HepG2 (cell line): ENCODE data around the gene PNLIPRP1. TPM values are rescaled to one million over a fixed set of nuclear protein-coding genes. Genes with fewer than 3 reads are reported as not detected.

ENCODE experiments used
- ATAC-seq: fragments of 200-7000 bp; cut with Tn5 transposase; 3 replicates; pipeline ENCODE4 v1.9.1; 2020; ENCODE audit warnings: mild to moderate bottlenecking, moderate library complexity
- BruUV-seq: library from RNA; stranded (reverse); fragments of 400-500 nt; replicated peaks from 2 replicates; lab custom pipeline; 2021; lab: Mats Ljungman, UMichigan
- CTCF ChIA-PET: fragments of 300-600 bp; formaldehyde crosslinking; extraction: SDS; loops from one replicate; lab custom pipeline; 2021; ENCODE audit warnings: low total read pairs, inconsistent platforms, low intra/inter-chr PET ratio; lab: Yijun Ruan, JAX
- POLR2A ChIA-PET: fragments of 350-600 bp; sonication (Branson Sonifier 250); formaldehyde crosslinking; loops from one replicate; lab custom pipeline; 2020; ENCODE audit warnings: antibody characterized with exemption, inconsistent platforms; lab: Yijun Ruan, JAX
- DNase-seq: peaks from one replicate; pipeline ENCODE4 v3.0.0-alpha.2; 2015; ENCODE audit warnings: low spot score
- FAIRE-seq: peaks from 3 replicates; lab custom pipeline; 2011; peaks lifted over from hg19 to GRCh38; lab: Jason Lieb, UNC
- H2AFZ ChIP-seq: one replicate; pipeline ENCODE4 v1.6.1; 2011; ENCODE audit warnings: low read length, inconsistent platforms
- H3K27ac ChIP-seq: fragments of 300-600 bp; 3 replicates; pipeline ENCODE4 v1.8.0; 2011; ENCODE audit warnings: mixed run types, mild to moderate bottlenecking, mixed read lengths, low read length, inconsistent platforms; ENCODE audit not compliant: insufficient read depth; ENCODE audit errors: extremely low read length
- H3K27me3 ChIP-seq, 2 experiments: fragments of 200-600 bp in 1 of 2; 2 replicates in 1 of 2; 3 replicates in 1 of 2; pipeline versions ENCODE4 v1.6.0 to v1.8.0; 2011; ENCODE audit warnings: low read length in 2 of 2, mild to moderate bottlenecking in 2 of 2, moderate library complexity in 2 of 2, inconsistent platforms in 1 of 2; ENCODE audit not compliant: insufficient read depth in 2 of 2, control insufficient read depth in 1 of 2
- H3K36me3 ChIP-seq, 2 experiments: fragments of 200-600 bp in 1 of 2; replicated peaks in 1 of 2; 2 replicates in 1 of 2; 3 replicates in 1 of 2; pipeline versions ENCODE4 v1.5.1 to v1.8.0; 2011; ENCODE audit warnings: low read length in 2 of 2, inconsistent platforms in 1 of 2; ENCODE audit not compliant: insufficient read depth in 2 of 2, control insufficient read depth in 1 of 2
- H3K4me1 ChIP-seq: 2 replicates; pipeline ENCODE4 v1.5.1; 2012; ENCODE audit warnings: low read length, inconsistent platforms; ENCODE audit not compliant: insufficient read depth
- H3K4me2 ChIP-seq: 2 replicates; pipeline ENCODE4 v1.6.0; 2011; ENCODE audit warnings: low read depth, low read length, inconsistent platforms
- H3K4me3 ChIP-seq, 3 experiments: fragments of 200-600 bp in 1 of 3; sonication (generic), shearing (Covaris generic) in 1 of 3; replicated peaks in 1 of 3; 2 replicates each; pipeline ENCODE4 v1.5.1; 2011 to 2016; ENCODE audit warnings: low read length in 3 of 3, inconsistent platforms in 2 of 3, low read depth in 2 of 3, mild to moderate bottlenecking in 2 of 3, control low read depth in 1 of 3, mixed read lengths in 1 of 3; ENCODE audit not compliant: insufficient read depth in 1 of 3
- H3K79me2 ChIP-seq: one replicate; pipeline ENCODE4 v1.6.1; 2011; ENCODE audit warnings: low read length, inconsistent platforms; ENCODE audit not compliant: insufficient read depth
- H3K9ac ChIP-seq: 2 replicates; pipeline ENCODE4 v1.6.0; 2011; ENCODE audit warnings: mild to moderate bottlenecking, low read depth, low read length, inconsistent platforms; ENCODE audit not compliant: insufficient read depth
- H3K9me3 ChIP-seq: 2 replicates; pipeline ENCODE4 v1.5.1; 2012; ENCODE audit warnings: mild to moderate bottlenecking, low read length
- H4K20me1 ChIP-seq: 2 replicates; pipeline ENCODE4 v1.6.0; 2011; ENCODE audit warnings: inconsistent platforms, mild to moderate bottlenecking, low read length, moderate library complexity; ENCODE audit not compliant: insufficient read depth
- DMAP1 ChIP-seq: IDR thresholded peaks from 2 replicates; pipeline ENCODE4 v1.6.1; 2016
- ESRRA ChIP-seq: sonication (generic); formaldehyde crosslinking; IDR thresholded peaks from 2 replicates; pipeline ENCODE4 v1.5.1; 2020; ENCODE audit warnings: mild to moderate bottlenecking, low read depth, missing genetic modification reagents
- HNF4G ChIP-seq, 2 experiments: sonication (generic) in 1 of 2; formaldehyde crosslinking in 1 of 2; IDR thresholded peaks; 2 replicates each; pipeline versions ENCODE4 v1.4.0 to v1.6.1; 2011 to 2020; ENCODE audit warnings: borderline replicate concordance in 2 of 2, low read depth in 2 of 2, mild to moderate bottlenecking in 2 of 2, low read length in 1 of 2, missing genetic modification reagents in 1 of 2, moderate library complexity in 1 of 2
- TCF7L2 ChIP-seq: IDR thresholded peaks from 2 replicates; pipeline ENCODE4 v1.6.1; 2011; ENCODE audit warnings: mild to moderate bottlenecking, low read depth, low read length, moderate library complexity
- TGIF2 ChIP-seq: IDR thresholded peaks from 2 replicates; pipeline ENCODE4 v1.6.1; 2016; ENCODE audit warnings: control low read depth, missing compliant biosample characterization
- ZFP41 ChIP-seq: sonication (generic); formaldehyde crosslinking; IDR thresholded peaks from 2 replicates; pipeline ENCODE4 v1.4.0; 2020; ENCODE audit warnings: mild to moderate bottlenecking, missing genetic modification reagents, borderline replicate concordance
- ZFP62 ChIP-seq: sonication (generic); formaldehyde crosslinking; IDR thresholded peaks from 2 replicates; pipeline ENCODE4 v1.4.0; 2020; ENCODE audit warnings: missing genetic modification reagents
- ZNF317 ChIP-seq: sonication (generic); formaldehyde crosslinking; IDR thresholded peaks from 2 replicates; pipeline ENCODE4 v1.5.0; 2020; ENCODE audit warnings: mild to moderate bottlenecking, missing genetic modification reagents
- ZNF484 ChIP-seq: sonication (generic); formaldehyde crosslinking; IDR thresholded peaks from 2 replicates; pipeline ENCODE4 v1.5.1; 2020; ENCODE audit warnings: mild to moderate bottlenecking, low read depth, missing genetic modification reagents, borderline replicate concordance
- ZSCAN22 ChIP-seq: sonication (generic); formaldehyde crosslinking; IDR thresholded peaks from 2 replicates; pipeline ENCODE4 v1.4.0; 2020; ENCODE audit warnings: mild to moderate bottlenecking, missing genetic modification reagents
- WGBS: methylation state at CpG from one replicate; pipeline ENCODE4 v1.1.6; 2017; ENCODE audit warnings: low lambda C conversion rate; 5-methylcytosine and 5-hydroxymethylcytosine counted together
- in situ Hi-C: cut with HindIII; loops from 2 replicates; pipeline ENCODE4 v1.10.0; 2017; ENCODE audit warnings: low pct_unique_long_range_greater_than_20kb; ENCODE audit not compliant: extremely low pct_ligation_motif_present
- intact Hi-C: fragments of 100-400 bp; cut with micrococcal nuclease; formaldehyde crosslinking; loops from one replicate; pipeline ENCODE4 v1.10.0; 2022; ENCODE audit not compliant: unreplicated experiment
- polyA plus RNA-seq, 8 experiments: library from polyadenylated mRNA; depleted of rRNA in 3 of 8; stranded (reverse) in 7 of 8; unstranded in 1 of 8; fragments of >200 nt; fragmentation: Illumina TruSeq in 4 of 8; extraction: Trizol in 4 of 8; gene quantifications; 2 replicates each; pipeline versions ENCODE4 v1.2.1 to v1.2.3, GENCODE V29; 2011 to 2016; ENCODE audit warnings: low read depth in 4 of 8, missing spikeins in 1 of 8, mixed read lengths in 1 of 8; ENCODE audit not compliant: insufficient read depth in 1 of 8
- total RNA-seq, 5 experiments: library from RNA; depleted of rRNA; stranded (reverse); fragments of >200 nt; fragmentation: Illumina TruSeq; extraction: Trizol; gene quantifications; 2 replicates each; pipeline ENCODE4 v1.2.3, GENCODE V29; 2016; ENCODE audit warnings: low read depth in 1 of 5
- TF ChIP-seq, protein P1 (sequence below): sonication (generic); formaldehyde crosslinking; IDR thresholded peaks from 2 replicates; pipeline ENCODE4 v1.4.0; 2020; ENCODE audit warnings: mild to moderate bottlenecking, missing genetic modification reagents
- TF ChIP-seq, protein P2 (sequence below): IDR thresholded peaks from 2 replicates; pipeline ENCODE4 v1.6.1; 2016; ENCODE audit warnings: low read depth, missing genetic modification reagents, missing compliant biosample characterization
- TF ChIP-seq, protein P3 (sequence below): sonication (generic); formaldehyde crosslinking; IDR thresholded peaks from 2 replicates; pipeline ENCODE4 v1.5.0; 2020; ENCODE audit warnings: mild to moderate bottlenecking, low read depth, missing genetic modification reagents, borderline replicate concordance

Gene PNLIPRP1
- total and polyA plus RNA-seq, 2 of the 13 experiments (the other 11 are each of a cell fraction or from before 2014, with no cell fraction given): not detected

DNA sequence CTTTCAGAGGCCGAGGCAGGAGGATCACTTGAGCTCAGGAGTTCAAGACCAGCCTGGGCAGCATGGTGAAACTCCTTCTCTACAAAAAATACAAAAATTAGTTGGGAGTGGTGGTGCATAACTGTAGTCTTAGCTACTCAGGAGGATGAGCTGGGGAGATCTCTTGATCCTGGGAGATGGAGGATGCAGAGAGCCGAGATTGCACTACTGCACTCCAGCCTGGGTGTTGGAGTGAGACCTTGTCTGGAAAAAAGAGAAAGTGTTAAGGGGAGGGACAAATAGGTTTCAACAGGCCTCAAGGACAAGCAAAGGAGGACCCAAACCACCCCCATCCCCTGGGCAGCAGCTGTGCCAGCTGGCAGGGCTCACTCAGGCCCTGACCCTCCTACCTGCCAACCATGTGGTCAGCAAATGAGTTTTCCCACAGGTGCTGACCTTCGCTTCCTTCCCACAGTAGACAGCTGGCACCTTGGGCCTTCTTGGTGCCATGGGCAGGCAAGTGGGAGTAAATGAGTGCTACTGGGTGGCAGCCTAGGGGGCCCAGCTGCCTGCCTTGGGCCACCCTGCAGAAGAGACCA, 24.5 kb downstream of the PNLIPRP1 start:
- ChIA-PET POLR2A (no interaction called here), CTCF (no interaction called here)
- Histone ChIP-seq H2AFZ (no peak overlapping the region), H3K4me2 (no peak overlapping the region), H3K4me1 (peaks cover 8% of the 10 kb centered on the region), H3K9me3 (no peaks in the 10 kb centered on the region), H3K4me3 (no peak overlapping the region), H3K9ac (no peak overlapping the region), H3K27ac (no peak overlapping the region), H4K20me1 (no peaks in the 10 kb centered on the region), H3K27me3 (0 out of 5 replicates have a peak, but pooled peaks cover 0 to 3% of the 10 kb centered on the region in 2 experiments), H3K36me3 (no peaks in the 10 kb centered on the region), H3K79me2 (no peaks in the 10 kb centered on the region)
- no peak for TF ChIP-seq ZFP41
- no peak for TF ChIP-seq TGIF2 (CRISPR knock-in tag)
- TF ChIP-seq, protein P1, sequence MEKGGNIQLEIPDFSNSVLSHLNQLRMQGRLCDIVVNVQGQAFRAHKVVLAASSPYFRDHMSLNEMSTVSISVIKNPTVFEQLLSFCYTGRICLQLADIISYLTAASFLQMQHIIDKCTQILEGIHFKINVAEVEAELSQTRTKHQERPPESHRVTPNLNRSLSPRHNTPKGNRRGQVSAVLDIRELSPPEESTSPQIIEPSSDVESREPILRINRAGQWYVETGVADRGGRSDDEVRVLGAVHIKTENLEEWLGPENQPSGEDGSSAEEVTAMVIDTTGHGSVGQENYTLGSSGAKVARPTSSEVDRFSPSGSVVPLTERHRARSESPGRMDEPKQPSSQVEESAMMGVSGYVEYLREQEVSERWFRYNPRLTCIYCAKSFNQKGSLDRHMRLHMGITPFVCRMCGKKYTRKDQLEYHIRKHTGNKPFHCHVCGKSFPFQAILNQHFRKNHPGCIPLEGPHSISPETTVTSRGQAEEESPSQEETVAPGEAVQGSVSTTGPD (CRISPR knock-in tag): no peak
- TF ChIP-seq ESRRA (CRISPR knock-in tag): no peak
- TF ChIP-seq, protein P2, sequence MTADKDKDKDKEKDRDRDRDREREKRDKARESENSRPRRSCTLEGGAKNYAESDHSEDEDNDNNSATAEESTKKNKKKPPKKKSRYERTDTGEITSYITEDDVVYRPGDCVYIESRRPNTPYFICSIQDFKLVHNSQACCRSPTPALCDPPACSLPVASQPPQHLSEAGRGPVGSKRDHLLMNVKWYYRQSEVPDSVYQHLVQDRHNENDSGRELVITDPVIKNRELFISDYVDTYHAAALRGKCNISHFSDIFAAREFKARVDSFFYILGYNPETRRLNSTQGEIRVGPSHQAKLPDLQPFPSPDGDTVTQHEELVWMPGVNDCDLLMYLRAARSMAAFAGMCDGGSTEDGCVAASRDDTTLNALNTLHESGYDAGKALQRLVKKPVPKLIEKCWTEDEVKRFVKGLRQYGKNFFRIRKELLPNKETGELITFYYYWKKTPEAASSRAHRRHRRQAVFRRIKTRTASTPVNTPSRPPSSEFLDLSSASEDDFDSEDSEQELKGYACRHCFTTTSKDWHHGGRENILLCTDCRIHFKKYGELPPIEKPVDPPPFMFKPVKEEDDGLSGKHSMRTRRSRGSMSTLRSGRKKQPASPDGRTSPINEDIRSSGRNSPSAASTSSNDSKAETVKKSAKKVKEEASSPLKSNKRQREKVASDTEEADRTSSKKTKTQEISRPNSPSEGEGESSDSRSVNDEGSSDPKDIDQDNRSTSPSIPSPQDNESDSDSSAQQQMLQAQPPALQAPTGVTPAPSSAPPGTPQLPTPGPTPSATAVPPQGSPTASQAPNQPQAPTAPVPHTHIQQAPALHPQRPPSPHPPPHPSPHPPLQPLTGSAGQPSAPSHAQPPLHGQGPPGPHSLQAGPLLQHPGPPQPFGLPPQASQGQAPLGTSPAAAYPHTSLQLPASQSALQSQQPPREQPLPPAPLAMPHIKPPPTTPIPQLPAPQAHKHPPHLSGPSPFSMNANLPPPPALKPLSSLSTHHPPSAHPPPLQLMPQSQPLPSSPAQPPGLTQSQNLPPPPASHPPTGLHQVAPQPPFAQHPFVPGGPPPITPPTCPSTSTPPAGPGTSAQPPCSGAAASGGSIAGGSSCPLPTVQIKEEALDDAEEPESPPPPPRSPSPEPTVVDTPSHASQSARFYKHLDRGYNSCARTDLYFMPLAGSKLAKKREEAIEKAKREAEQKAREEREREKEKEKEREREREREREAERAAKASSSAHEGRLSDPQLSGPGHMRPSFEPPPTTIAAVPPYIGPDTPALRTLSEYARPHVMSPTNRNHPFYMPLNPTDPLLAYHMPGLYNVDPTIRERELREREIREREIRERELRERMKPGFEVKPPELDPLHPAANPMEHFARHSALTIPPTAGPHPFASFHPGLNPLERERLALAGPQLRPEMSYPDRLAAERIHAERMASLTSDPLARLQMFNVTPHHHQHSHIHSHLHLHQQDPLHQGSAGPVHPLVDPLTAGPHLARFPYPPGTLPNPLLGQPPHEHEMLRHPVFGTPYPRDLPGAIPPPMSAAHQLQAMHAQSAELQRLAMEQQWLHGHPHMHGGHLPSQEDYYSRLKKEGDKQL (CRISPR knock-in tag): no peak
- no peak for TF ChIP-seq DMAP1 (CRISPR knock-in tag)
- TF ChIP-seq, protein P3, sequence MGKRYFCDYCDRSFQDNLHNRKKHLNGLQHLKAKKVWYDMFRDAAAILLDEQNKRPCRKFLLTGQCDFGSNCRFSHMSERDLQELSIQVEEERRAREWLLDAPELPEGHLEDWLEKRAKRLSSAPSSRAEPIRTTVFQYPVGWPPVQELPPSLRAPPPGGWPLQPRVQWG (CRISPR knock-in tag): no peak
- no peak for TF ChIP-seq ZSCAN22
- no peak for TF ChIP-seq TCF7L2
- no peak for TF ChIP-seq ZNF317
- no peak for TF ChIP-seq HNF4G (IDR thresholded peaks at IDR 0.05; ENCODE audit: borderline replicate concordance, low read depth, low read length)
- TF ChIP-seq HNF4G (CRISPR knock-in tag; IDR thresholded peaks at IDR 0.05; ENCODE audit: borderline replicate concordance, low read depth): no peak
- TF ChIP-seq ZFP62 (CRISPR knock-in tag): no peak
- TF ChIP-seq ZNF484 (CRISPR knock-in tag): no peak
- ATAC-seq (no peak), DNase-seq (no peak), FAIRE-seq (no peak)
- in situ Hi-C loops: no loop called here
- no TSS peak for BruUV-seq
- intact Hi-C loops: no loop called here
- WGBS: 10% methylated on average over 2 of the region's 3 CpGs
